Measurements from ENCODE around the gene OGDH. TPM values are rescaled to one million over a fixed set of nuclear protein-coding genes. Genes with fewer than 3 reads are reported as not detected.
A peak's percentile ranks its signal among the peaks of the same experiment; 100 is the strongest.

The OGDH gene
- total RNA-seq, 2 donors from 2014 or later, result 277 to 390 TPM

DNA sequence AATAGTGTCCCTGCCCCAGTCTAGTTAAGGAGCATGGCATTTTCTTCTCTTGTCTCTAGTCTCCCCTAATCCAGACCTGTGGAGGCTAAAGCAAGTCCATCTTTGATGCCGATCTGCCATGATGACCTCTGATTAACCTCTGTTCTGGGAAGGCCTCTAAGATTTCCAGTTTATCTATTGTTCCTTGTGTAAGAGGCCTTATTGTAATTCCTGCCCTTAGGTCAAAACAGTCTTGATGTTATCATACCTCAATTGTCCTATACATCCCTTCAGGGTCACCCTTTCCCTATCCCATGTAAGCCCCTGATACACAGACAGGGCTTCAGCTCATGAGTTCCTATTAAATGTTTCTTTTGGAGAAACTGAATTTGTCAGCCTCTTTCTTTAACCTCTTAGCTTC is 137.3 kb downstream of the OGDH start:
- Histone ChIP-seq H3K9me3 (no peaks in the 10 kb centered on the region), H3K36me3 (no peaks in the 10 kb centered on the region), H3K27me3 (no peaks in the 10 kb centered on the region), H3K4me1 (no peaks in the 10 kb centered on the region), H3K27ac (no peak overlapping the region), H3K4me3 (no peak overlapping the region)
- DNase-seq (ENCODE audit: low spot score), result no peak
- TF ChIP-seq, protein P1, sequence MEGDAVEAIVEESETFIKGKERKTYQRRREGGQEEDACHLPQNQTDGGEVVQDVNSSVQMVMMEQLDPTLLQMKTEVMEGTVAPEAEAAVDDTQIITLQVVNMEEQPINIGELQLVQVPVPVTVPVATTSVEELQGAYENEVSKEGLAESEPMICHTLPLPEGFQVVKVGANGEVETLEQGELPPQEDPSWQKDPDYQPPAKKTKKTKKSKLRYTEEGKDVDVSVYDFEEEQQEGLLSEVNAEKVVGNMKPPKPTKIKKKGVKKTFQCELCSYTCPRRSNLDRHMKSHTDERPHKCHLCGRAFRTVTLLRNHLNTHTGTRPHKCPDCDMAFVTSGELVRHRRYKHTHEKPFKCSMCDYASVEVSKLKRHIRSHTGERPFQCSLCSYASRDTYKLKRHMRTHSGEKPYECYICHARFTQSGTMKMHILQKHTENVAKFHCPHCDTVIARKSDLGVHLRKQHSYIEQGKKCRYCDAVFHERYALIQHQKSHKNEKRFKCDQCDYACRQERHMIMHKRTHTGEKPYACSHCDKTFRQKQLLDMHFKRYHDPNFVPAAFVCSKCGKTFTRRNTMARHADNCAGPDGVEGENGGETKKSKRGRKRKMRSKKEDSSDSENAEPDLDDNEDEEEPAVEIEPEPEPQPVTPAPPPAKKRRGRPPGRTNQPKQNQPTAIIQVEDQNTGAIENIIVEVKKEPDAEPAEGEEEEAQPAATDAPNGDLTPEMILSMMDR (IDR thresholded peaks at IDR 0.05), result no peak

DNA sequence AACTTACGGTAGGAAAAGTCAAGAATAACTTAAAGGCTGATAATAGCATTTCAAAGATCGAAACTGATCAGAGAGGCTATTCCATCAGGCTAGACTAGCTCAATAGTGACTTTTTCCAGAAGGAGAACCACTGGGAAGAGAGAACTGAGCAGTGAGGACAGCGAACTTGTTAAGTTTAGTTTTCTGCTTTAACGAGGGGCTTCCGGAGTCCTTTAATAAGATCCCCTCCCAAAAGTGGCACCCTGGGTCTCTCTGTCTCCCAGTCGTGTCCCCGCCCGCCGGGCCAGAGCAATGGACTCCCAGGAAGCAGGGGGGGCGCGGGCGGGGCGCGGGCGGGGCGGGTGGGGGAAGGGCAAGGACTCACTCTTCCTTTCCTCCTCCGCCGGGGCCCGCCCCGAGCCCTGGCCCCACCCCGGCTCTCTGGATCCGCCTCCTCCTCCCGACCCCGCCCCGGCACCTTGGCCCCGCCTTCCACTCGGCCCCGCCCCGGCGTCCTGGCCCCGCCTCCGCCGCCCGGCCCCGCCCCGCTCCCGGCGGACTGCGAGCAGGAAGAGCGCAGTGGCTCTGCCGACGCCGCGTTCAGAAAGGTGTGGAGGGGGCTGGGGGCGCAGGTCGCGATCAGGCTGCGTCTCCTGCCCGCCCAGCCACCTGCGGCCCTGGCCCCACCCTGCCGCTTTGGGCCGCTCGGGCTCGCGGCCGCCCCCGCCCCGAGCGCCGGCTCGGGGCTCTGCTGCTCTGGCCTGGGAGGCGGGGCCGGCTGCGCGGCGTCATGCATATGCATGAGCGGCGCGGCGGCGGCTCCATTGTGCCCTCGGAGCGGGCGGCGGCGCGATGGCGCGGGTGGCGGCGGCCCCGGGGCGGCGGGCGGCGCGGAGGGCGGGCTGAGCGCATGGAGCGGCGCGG is 141.9 kb downstream of the OGDH start, which contains the start of gene ZMIZ2:
ZMIZ2 (plus strand) TSS at position 803 of the 903 bp plus-strand sequence. CDS start 7,403 bp downstream, outside the sequence.
- TF ChIP-seq, protein P1 (IDR thresholded peaks at IDR 0.05), result no peak
- H3K4me1 ChIP-seq, result peaks cover 0 to 27% of the 10 kb centered on the region in 2 donors
- H3K36me3 ChIP-seq, result no peaks in the 10 kb centered on the region
- H3K27ac ChIP-seq, result peak within 1 kb of the TSS; percentile 97 to 98
- H3K9me3 ChIP-seq, result no peaks in the 10 kb centered on the region
- H3K27me3 ChIP-seq, result no peaks in the 10 kb centered on the region
- H3K4me3 ChIP-seq, result peak within 1 kb of the TSS; percentile 63 to 86
- DNase-seq (ENCODE audit: low spot score), result peak; percentile 93

DNA sequence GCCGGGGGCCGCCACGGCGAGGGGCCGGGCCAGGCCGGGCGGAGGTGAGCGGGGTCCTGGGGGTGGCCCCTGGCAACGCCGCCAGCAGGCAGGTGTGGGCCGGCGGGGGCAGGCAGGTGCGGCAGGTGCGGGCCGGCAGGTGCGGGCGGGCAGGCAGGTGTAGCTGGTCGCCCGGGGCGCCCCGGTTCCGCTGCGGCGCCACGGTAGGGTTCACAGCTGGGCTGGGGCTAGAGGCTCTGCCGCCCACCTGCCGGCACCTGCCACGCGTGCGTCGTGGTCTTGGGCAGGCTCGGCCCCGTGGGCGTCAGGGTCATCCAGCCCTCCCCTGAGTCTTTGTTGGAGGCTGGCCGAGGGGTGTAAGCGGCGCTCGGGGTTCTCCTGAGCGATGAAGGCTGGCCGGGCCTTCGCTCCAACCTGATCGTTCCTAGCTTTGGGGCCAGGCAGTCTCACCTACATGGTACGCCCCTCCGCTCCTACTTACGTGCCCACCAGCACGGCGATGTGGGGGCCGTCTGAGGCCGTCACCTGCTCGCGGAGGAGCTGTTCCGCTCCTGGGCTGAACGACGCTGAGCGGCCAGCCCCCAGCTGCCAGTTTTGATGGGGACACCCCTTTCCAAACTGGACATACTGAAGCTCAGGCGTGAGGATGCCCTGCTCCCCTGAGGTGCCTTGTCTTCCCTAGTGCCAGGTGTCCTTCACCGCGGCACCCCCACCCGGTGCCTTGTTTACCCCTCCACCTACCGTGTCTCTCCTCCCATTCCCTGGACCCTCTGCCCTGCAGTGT is 142.7 kb downstream of the OGDH start:
- TF ChIP-seq, protein P1 (IDR thresholded peaks at IDR 0.05), result no peak
- H3K27me3 ChIP-seq, result no peaks in the 10 kb centered on the region
- no peak for DNase-seq (ENCODE audit: low spot score)
- H3K4me1 ChIP-seq, result peaks cover 0 to 33% of the 10 kb centered on the region in 2 donors
- H3K9me3 ChIP-seq, result no peaks in the 10 kb centered on the region
- no peaks in the 10 kb centered on the region for H3K36me3 ChIP-seq
- H3K27ac ChIP-seq, result peak overlapping the region; percentile 42 to 75
- peak overlapping the region; percentile 63 to 86 for H3K4me3 ChIP-seq

DNA sequence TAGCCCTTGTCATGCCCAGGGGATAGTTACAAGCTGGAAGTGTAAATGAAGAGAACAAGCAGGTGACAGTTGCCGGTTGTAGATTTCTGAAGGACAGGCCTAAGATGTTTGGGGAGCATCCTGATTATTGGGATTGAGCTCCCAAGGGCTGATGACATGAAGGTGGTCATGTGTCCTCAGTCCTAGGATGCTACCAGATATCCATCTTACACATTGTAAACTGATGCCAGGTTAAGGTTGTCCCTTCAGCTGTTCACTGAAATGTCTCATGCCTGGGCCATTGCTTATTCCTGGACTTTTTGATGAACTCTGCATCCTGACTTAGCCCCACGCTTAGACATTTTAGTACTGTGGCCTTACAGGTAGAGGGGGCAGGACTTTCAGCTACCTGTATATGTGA is 143.6 kb downstream of the OGDH start:
- no peak for DNase-seq (ENCODE audit: low spot score)
- Histone ChIP-seq H3K4me3 (peak overlapping the region in 1 of 2 donors; percentile 86), H3K27ac (peak overlapping the region in 1 of 2 donors; percentile 75), H3K27me3 (no peaks in the 10 kb centered on the region), H3K36me3 (no peaks in the 10 kb centered on the region), H3K9me3 (no peaks in the 10 kb centered on the region), H3K4me1 (peaks cover 0 to 41% of the 10 kb centered on the region in 2 donors)
- TF ChIP-seq, protein P1 (IDR thresholded peaks at IDR 0.05), result no peak

DNA sequence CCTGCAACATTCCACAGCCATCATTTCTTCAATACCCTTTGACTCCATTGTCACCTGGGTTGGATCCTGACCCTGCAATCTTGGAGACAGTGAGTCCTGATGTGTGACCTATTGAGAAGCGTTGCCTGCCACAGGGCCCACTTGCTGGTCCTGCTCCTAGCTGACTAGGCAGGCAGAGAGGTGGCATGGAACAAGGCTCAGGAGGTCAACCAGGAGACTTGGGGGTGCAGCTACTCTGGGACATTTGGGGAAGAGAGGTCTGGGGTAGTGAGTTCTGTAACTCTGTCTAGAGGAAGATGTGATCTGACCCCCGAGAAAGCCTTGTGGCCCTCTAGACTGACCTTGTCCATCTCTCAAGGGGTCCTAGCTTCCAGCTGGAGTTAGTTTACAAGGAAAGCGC is 144.0 kb downstream of the OGDH start:
- peaks cover 0 to 46% of the 10 kb centered on the region in 2 donors for H3K4me1 ChIP-seq
- no peak overlapping the region for H3K4me3 ChIP-seq
- H3K9me3 ChIP-seq, result no peaks in the 10 kb centered on the region
- H3K36me3 ChIP-seq, result no peaks in the 10 kb centered on the region
- TF ChIP-seq, protein P1 (IDR thresholded peaks at IDR 0.05), result no peak
- no peaks in the 10 kb centered on the region for H3K27me3 ChIP-seq
- DNase-seq (ENCODE audit: low spot score), result no peak
- H3K27ac ChIP-seq, result no peak overlapping the region

All from right atrium auricular region (tissue), 2 donors.